Measurements from ENCODE around the gene MAP2K5. TPM values are rescaled to one million over a fixed set of nuclear protein-coding genes. Genes with fewer than 3 reads are reported as not detected.
A peak's percentile ranks its signal among the peaks of the same experiment; 100 is the strongest.

The MAP2K5 gene
- total and polyA plus RNA-seq, 8 donors, result 13.5 to 25.0 (median 20.8) TPM

GRCh38 chr15:67775998-67776397 lies 233.5 kb downstream of the MAP2K5 start:
- H3K27ac ChIP-seq, result no peak overlapping the region
- DNase-seq (no peak), ATAC-seq (no peak)
- H3K27me3 ChIP-seq, result no peaks in the 10 kb centered on the region
- H3K36me3 ChIP-seq, result no peaks in the 10 kb centered on the region
- no peak for TF ChIP-seq CTCF (IDR thresholded peaks at IDR 0.05)
- H3K4me1 ChIP-seq, result no peaks in the 10 kb centered on the region
- no peaks in the 10 kb centered on the region for H3K9me3 ChIP-seq
- intact Hi-C loops (cut with DNase I), result no loop called here
- no peak overlapping the region for H3K4me3 ChIP-seq

- no peak for TF ChIP-seq CTCF (IDR thresholded peaks at IDR 0.05)
- intact Hi-C loops (cut with DNase I), result no loop called here
- no peak for ATAC-seq
- Histone ChIP-seq H3K4me3 (no peak overlapping the region), H3K27ac (no peak overlapping the region), H3K4me1 (no peaks in the 10 kb centered on the region), H3K27me3 (no peaks in the 10 kb centered on the region), H3K36me3 (no peaks in the 10 kb centered on the region), H3K9me3 (no peaks in the 10 kb centered on the region)
- DNase-seq, result no peak
Observed at GRCh38 chr15:67776600-67776999, 234.1 kb downstream of the MAP2K5 start.

- no peaks in the 10 kb centered on the region for H3K4me1 ChIP-seq
- no peaks in the 10 kb centered on the region for H3K27me3 ChIP-seq
- intact Hi-C loops (cut with DNase I), result no loop called here
- ATAC-seq (no peak), DNase-seq (no peak)
- TF ChIP-seq CTCF (IDR thresholded peaks at IDR 0.05), result no peak
- no peak overlapping the region for H3K4me3 ChIP-seq
- H3K9me3 ChIP-seq, result no peaks in the 10 kb centered on the region
- no peak overlapping the region for H3K27ac ChIP-seq
- H3K36me3 ChIP-seq, result no peaks in the 10 kb centered on the region
Observed at GRCh38 chr15:67777071-67777470, 234.6 kb downstream of the MAP2K5 start.

- Histone ChIP-seq H3K4me1 (no peaks in the 10 kb centered on the region), H3K4me3 (no peak overlapping the region), H3K9me3 (no peaks in the 10 kb centered on the region), H3K36me3 (peaks cover 0 to 2% of the 10 kb centered on the region in 2 donors), H3K27me3 (no peaks in the 10 kb centered on the region), H3K27ac (no peak overlapping the region)
- no peak for TF ChIP-seq CTCF (IDR thresholded peaks at IDR 0.05)
- no peak for ATAC-seq
- peak in 2 of 4 donors; percentile 23 to 41 for DNase-seq
- intact Hi-C loops (cut with DNase I), result no loop called here
Observed at GRCh38 chr15:67777773-67778172, 235.3 kb downstream of the MAP2K5 start.

GRCh38 chr15:67778968-67779548 lies 236.6 kb downstream of the MAP2K5 start:
- TF ChIP-seq CTCF (IDR thresholded peaks at IDR 0.05), result no peak
- H3K27me3 ChIP-seq, result no peaks in the 10 kb centered on the region
- no peaks in the 10 kb centered on the region for H3K4me1 ChIP-seq
- intact Hi-C loops (cut with DNase I), result no loop called here
- H3K36me3 ChIP-seq, result peaks cover 0 to 10% of the 10 kb centered on the region in 2 donors
- ATAC-seq, result no peak
- no peak for DNase-seq
- no peaks in the 10 kb centered on the region for H3K9me3 ChIP-seq
- no peak overlapping the region for H3K27ac ChIP-seq
- no peak overlapping the region for H3K4me3 ChIP-seq

All from left lung (tissue), 10 donors.